Measurements from ENCODE around the gene TUBB3.

The TUBB3 gene

GRCh38 chr16:89938175-89938885 is 15.2 kb downstream of the TUBB3 start:
- no peak for DNase-seq (ENCODE audit: low read depth)

DNA sequence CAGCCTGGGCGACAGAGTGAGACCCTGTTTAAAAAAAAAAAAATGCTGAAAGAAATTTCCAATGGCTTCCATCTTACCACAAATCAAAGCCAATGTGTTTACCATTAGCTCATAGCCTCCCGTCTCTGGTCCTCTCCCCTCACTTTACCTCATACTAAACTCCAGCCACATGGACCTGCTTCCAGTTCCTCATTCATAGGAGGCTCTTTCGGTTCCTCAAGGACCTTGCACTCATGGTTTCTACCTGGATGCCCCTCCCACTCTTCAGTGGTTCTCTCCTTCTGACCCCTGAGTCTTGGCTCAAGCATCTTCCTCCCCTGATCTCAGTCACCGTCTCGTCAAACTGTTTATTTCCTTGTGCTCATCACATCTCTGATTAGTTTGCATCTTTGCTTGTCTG is 21.6 kb downstream of the TUBB3 start:
- no peak for DNase-seq (ENCODE audit: low read depth)

DNA sequence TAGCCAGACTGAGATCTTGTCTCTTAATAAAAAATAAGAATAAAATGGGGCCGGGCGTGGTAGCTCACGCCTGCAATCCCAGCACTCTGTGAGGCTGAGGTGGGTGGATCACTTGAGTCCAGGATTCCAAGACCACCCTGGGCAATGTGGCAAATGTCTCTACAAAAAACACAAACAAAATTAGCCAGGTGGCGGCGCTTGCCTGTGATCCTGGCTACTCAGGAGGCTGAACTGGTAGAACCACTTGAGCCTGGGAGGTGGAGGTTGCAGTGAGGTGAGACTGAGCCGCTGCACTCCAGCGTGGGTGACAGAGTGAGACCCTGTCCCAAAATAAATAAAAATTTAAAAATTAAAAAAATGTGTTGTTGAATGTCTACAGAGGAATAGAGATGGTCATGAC is 22.5 kb downstream of the TUBB3 start:
- DNase-seq (ENCODE audit: low read depth), result no peak

- no peak for DNase-seq (ENCODE audit: low read depth)
Observed at GRCh38 chr16:89946515-89946914, 23.4 kb downstream of the TUBB3 start.

DNA sequence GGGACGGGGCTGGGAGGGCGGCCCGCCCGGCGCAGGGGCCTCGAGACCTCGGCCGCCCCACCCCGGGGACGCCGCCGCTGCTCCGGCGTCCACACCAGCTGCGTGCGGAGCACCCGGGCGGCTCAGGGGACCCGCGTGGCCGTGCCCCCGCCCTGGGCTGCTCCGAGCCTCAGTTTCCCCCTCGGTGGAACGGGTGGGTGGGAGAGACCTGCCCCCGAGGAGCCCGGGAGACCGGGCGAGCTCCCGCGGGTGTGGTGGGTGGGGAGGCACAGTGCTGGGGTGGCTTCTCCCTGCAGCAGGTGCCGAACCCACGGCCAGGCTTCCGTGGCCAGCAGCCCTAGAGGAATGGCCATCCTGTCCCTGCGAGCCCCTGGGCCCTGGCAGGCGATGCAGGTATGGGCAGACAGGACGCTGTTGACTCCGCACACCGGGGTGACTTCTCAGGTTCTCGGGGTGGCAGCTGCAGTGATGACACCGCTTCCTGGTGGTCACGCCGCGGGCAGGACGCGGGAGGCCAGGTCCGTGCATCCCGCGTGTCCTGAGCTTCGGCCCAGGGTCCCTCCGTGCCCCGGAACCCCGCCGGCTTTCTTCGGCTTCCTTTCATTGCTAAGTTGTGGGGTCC is 26.1 kb downstream of the TUBB3 start:
- no peak for DNase-seq (ENCODE audit: low read depth)

GRCh38 chr16:89949756-89950155 is 26.6 kb downstream of the TUBB3 start:
- no peak for DNase-seq (ENCODE audit: low read depth)

DNA sequence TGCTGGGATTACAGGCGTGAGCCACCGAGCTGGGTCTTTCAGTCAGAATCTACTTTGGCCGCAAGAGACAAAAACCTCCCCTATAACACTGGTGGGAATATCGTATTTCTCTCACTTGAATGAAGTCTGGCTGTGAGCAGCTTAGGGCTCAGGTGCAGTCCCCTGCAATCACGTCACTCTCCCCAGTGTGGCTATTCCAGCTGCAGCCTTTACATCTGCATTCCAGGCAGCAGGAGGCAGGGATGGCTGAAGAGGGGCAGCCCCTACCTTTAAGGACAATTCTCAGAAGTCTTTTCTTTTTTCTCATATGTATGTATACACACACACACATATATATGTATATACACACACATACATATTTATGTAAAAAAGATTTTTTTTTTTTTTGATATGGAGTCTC is 28.4 kb downstream of the TUBB3 start:
- DNase-seq (ENCODE audit: low read depth), result no peak

DNA sequence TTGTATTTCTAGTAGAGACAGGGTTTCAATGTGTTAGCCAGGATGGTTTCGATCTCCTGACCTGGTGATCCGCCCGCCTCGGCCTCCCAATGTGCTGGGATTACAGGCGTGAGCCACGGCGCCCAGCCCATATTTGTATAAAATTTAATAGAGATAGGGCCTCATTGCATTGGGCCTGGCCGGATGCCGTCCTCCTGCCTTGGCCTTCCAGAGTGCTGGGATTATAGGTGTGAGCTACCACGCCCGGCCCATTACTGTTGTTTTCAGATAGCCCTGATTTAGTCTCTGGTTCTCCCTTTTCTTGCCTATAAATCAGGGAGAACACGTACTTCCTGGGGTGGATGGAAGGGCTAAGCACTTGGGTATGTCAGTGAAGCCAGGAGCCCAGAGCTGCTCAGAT is 28.9 kb downstream of the TUBB3 start:
- no peak for DNase-seq (ENCODE audit: low read depth)

DNA sequence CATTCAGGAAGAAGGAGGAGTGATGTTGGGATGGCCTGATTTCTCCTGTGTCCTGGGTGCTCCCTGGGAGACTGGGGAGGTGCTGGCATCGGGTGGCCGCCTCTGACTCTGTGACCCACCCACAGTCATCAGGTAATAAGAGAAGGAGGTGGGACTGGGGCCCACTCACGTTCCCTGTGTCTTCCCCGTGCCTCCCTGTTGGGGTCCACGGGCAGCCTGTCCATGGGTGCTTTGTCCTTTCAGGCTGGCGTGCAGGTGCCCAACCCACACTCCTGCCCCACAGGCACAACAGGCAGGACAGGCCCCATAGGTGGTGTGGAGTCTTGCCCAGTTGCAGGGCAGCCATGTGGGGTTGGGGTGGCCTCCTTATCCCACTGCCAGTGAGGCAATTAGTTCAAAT is 29.4 kb downstream of the TUBB3 start:
- no peak for DNase-seq (ENCODE audit: low read depth)

DNA sequence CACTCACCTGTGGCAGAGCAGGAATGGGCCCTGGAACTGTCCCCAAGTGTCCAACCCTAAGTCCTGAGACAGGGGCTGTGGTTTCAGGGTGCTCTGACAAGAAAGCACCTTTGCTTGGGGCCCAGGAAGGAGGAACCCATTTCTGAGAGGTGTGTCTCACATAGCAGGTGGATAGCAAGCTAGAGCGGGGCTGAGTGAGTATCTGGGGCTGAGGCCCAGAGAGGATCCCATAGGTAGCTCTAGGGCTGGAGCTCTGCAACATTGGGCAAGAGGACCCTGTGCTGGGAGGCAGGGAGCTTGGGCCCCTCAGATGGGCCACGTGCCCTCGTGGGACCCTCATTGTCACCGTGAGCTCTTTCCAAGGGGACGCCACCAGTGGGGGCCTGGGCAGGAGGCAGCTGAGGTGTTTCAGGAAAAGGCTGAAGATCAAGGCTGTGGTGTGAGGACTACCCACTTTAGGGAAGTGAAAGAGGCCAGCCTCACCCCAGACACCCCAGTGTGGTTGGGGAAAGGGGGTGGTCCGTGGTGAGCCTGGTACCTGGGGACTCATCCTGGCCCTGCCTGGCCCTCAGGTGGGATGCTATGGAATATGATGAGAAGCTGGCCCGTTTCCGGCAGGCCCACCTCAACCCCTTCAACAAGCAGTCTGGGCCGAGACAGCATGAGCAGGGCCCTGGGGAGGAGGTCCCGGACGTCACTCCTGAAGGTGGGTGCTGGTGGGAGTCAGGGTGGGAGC is 30.7 kb downstream of the TUBB3 start:
- DNase-seq (ENCODE audit: low read depth), result no peak

DNA sequence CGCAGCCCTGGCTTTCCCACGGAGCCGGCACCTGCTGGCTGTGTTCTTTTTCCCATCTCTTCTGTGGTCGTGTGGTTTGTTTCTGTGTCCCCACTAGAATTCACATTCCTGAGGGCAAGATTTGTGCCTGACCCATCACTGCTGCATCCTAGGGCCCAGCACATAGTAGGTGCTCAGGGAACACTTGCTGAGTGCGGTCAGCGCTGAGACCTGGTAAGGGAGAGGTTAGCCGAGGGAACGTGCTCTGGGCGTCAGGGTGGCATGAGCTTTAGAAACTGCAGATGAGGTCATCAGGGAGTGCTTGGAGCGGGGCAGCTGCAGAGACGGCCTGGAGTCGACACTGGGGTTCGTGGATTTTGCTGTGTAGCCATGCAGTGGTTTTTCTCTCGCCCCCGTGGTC is 31.3 kb downstream of the TUBB3 start:
- DNase-seq (ENCODE audit: low read depth), result no peak

DNA sequence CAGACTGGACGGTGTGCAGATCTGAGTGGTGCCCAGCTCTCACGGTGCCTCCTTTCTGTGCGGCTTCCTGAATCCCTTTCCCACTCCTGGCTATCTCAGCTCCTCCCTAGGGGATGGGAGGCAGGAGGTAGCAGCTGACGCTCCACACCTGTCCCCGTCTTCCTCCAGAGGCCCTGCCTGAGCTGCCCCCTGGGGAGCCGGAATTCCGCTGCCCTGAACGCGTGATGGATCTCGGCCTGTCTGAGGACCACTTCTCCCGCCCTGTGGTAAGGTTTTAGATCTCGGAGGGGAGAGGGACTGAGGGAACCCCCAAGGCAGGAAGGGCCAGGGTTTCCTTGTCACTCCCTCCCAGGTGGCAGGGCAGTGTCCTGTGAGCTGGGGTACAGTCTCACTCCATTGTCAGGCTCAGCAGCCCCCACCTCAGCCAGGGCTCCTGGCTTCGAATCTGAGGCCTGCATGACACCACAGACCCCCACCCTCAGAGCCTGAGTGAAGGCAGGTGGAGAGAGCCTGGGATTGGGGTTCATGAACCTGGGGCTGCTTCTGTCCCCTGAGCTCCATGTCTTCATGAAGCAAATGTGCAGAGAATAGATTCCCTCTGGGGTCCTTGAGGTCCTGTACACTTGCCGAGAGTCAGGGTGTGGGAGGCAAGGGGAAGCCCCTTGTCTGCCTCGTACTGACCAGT is 32.0 kb downstream of the TUBB3 start:
- no peak for DNase-seq (ENCODE audit: low read depth)

- DNase-seq (ENCODE audit: low read depth), result no peak
Observed at GRCh38 chr16:89956505-89957215, 33.5 kb downstream of the TUBB3 start.

DNA sequence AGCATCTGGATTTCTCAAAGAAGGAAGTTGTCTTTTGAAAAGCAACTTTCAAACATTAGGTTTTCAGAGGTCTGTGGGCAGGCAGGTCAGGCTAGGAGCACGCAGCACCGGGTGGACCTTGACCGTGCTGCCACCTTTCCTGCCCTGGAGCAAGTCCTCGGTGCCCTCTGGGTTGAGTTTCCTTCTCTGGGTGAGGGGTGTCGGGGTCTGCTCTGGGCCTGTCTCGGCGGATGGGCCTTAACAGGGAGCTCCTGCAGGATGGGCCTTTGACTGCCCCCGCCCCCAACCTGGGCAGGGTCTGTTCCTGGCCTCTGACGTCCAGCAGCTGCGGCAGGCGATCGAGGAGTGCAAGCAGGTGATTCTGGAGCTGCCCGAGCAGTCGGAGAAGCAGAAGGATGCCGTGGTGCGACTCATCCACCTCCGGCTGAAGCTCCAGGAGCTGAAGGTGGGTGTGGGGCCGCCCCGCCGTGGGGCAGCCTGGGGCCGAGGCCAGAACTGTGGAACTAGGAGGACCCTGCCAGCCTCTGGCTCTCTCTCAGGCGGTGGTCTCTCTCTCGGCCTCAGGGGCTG is 34.2 kb downstream of the TUBB3 start:
- DNase-seq (ENCODE audit: low read depth), result no peak

DNA sequence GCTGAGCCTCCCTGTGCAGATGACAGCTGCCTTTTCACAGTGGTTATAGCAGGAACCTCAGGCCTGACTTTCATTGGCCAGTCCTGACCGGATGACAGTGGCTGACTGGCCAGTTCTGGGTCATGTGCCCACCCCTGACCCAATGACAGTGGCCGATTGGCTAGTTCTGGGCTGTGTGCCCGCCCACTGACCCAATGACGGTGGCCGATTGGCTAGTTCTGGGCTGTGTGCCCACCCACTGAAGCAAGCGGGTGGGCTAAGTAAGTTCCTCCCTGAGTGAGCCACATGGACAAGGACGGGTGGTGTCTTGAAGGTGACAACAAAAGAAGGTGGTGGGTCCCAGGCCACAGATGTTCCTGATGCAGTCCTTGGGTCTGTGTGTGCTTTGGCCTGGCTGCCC is 34.9 kb downstream of the TUBB3 start:
- DNase-seq (ENCODE audit: low read depth), result no peak

- no peak for DNase-seq (ENCODE audit: low read depth)
Observed at GRCh38 chr16:89958596-89958995, 35.5 kb downstream of the TUBB3 start.

- no peak for DNase-seq (ENCODE audit: low read depth)
Observed at GRCh38 chr16:89960966-89961365, 37.8 kb downstream of the TUBB3 start.

DNA sequence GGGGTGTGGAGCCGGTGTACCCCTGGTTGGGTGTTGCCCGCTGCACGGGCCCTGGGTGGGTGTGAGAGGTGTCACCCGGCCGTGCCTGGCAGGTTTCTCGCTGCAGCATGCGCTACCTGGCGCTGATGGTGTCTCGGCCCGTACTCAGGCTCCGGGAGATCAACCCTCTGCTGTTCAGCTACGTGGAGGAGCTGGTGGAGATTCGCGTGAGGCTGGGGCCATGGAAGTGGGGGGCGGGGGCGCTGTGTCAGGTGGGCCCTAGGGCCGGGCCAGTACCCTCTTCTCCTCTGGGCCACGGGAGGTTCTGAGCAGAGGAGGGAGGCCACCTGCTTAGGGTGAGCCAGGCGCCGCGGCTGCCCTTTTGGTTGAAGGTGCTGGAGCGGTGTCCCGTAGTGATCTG is 38.8 kb downstream of the TUBB3 start:
- no peak for DNase-seq (ENCODE audit: low read depth)

GRCh38 chr16:89962754-89963498 is 39.8 kb downstream of the TUBB3 start:
- DNase-seq (ENCODE audit: low read depth), result no peak

DNA sequence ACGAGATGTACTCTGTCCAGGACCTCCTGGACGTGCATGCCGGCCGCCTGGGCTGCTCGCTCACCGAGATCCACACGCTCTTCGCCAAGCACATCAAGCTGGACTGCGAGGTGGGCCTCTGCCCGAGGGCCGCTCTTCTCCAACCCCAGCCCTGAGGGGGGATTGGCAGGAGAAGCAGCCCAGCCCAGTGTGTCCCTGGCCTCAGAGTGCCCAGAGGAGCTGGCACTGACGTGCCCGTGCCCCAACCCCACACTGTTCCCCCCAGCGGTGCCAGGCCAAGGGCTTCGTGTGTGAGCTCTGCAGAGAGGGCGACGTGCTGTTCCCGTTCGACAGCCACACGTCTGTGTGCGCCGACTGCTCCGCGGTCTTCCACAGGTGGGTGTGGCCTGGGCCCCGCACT is 41.1 kb downstream of the TUBB3 start:
- no peak for DNase-seq (ENCODE audit: low read depth)

Data from activated T-helper 1 cell treated with Interleukin-2 at 50 U/mL for 16 hours (primary cell).